A375 (cell line): ENCODE results near the gene HIP1R. TPM values are rescaled to one million over a fixed set of nuclear protein-coding genes. Genes with fewer than 3 reads are reported as not detected.

Source experiments
- total RNA-seq: library from RNA; depleted of rRNA; stranded (reverse); fragments of >200 nt; shearing (Covaris generic); gene quantifications from 2 replicates; pipeline ENCODE4 v1.2.3, GENCODE V29; 2014; rRNA removed

HIP1R gene, protein sequence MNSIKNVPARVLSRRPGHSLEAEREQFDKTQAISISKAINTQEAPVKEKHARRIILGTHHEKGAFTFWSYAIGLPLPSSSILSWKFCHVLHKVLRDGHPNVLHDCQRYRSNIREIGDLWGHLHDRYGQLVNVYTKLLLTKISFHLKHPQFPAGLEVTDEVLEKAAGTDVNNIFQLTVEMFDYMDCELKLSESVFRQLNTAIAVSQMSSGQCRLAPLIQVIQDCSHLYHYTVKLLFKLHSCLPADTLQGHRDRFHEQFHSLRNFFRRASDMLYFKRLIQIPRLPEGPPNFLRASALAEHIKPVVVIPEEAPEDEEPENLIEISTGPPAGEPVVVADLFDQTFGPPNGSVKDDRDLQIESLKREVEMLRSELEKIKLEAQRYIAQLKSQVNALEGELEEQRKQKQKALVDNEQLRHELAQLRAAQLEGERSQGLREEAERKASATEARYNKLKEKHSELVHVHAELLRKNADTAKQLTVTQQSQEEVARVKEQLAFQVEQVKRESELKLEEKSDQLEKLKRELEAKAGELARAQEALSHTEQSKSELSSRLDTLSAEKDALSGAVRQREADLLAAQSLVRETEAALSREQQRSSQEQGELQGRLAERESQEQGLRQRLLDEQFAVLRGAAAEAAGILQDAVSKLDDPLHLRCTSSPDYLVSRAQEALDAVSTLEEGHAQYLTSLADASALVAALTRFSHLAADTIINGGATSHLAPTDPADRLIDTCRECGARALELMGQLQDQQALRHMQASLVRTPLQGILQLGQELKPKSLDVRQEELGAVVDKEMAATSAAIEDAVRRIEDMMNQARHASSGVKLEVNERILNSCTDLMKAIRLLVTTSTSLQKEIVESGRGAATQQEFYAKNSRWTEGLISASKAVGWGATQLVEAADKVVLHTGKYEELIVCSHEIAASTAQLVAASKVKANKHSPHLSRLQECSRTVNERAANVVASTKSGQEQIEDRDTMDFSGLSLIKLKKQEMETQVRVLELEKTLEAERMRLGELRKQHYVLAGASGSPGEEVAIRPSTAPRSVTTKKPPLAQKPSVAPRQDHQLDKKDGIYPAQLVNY
- total RNA-seq: 33.1 and 45.6 TPM in 2 replicates

DNA sequence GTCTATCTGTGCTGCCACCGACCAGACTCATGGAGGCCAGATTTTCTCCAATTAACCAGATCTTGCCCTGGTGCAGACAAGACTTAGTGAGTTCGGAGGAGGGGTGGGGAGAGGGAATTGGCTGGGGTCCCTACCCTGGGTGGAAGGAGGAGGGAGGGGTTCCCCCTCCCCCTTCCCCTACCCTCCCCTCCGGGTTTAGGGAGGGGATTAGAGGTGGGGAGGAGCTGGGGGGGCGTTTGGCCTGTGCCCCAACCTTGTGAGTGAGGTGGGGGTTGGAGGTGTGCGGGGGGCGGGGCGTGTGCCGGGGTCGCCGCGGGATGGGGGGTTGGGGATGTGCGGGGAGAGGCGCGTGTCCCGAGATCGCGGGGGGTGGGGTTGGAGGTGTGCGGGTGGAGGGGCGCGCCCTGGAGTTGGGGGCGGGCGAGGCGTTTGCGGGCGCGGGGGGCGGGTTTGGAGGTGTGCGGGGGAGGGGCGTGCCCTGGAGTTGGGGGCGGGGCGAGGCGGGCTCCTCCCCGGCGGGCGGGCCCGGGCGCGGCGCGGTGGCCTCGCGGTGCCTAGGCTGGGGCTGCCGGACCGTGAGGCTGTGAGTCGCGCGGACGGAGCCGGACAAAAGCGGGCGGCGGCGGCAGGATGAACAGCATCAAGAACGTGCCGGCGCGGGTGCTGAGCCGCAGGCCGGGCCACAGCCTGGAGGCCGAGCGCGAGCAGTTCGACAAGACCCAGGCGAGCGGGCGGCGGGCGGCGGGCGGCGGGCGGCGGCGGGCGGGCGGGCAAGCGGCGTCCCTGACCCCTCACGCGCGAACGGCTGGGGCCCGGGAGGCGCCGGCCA, at the start of gene HIP1R:
Gene HIP1R (plus strand): TSS at position 537 of the 829 bp plus-strand sequence. CDS start 94 bp downstream, at position 631.

DNA sequence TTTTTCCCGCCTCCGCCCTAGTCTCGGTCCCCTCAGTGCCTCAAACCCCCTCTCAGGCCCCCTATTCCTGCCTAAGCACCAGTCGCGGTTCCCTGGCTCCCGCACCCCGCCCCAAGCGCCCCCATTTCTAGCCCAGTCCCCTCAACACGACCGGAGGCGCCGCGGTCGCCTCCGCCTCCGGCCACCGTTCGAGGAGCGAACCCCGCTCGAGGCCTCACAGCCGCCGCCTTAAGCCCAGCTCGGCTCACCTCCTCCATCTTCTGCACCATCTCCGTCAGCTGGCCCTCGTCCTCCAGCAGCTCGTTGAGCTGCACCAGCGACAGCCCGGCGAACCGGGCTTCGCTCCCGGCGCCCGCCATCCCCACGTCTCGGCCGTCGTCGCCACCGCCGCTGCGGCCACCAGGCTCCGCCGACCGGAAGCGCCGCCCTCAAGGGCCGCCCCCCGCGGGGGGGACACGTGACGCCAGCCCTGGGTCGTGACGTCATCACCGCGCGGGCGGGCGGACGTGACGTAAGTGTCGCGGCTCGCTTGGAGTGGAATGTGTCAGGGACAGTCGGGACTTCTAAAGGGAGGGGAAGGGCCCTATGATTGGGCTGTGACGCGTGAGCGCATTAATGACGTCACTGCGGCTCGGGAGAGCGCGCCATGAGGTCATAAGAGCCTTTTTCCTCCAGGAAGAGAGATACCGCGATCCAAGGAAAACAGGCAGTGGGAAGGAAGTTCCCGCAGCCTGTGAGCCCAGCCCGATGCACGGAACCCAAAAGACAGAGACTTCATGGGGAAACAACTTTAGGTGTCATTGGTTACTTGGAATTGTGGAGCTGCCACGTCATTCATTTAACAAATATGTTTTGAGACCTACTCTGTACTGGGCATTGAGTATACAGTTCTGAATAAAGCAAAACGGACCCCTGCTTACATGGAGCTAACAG, 60.7 kb downstream of the HIP1R start, which contains the start of gene VPS37B:
Gene VPS37B (minus strand): TSS at position 421 of the 933 bp plus-strand sequence. CDS start 62 bp downstream, at position 359.

Other genes starting within 250 kb of the HIP1R start
- not detected in 2 replicates for gene HCAR2, start 132.1 kb upstream of the HIP1R start, total RNA-seq
- gene HCAR3, start 118.6 kb upstream of the HIP1R start, total RNA-seq: not detected in 2 replicates
- 0.11 TPM in 1 of 2 replicates, not detected in the other for gene HCAR1, start 104.6 kb upstream of the HIP1R start, total RNA-seq
- gene DENR, start 82.6 kb upstream of the HIP1R start, total RNA-seq: 48.0 and 51.6 TPM in 2 replicates
- 0.05 and 0.34 TPM in 2 replicates for gene CCDC62, start 60.9 kb upstream of the HIP1R start, total RNA-seq
- 73.6 and 74.5 TPM in 2 replicates for gene VPS37B, start 60.7 kb downstream of the HIP1R start, total RNA-seq
- gene ABCB9, start 131.0 kb downstream of the HIP1R start, total RNA-seq: 39.8 and 40.5 TPM in 2 replicates
- 37.7 and 38.1 TPM in 2 replicates for gene OGFOD2, start 139.8 kb downstream of the HIP1R start, total RNA-seq
- gene ARL6IP4, start 145.2 kb downstream of the HIP1R start, total RNA-seq: 340 and 361 TPM in 2 replicates